Bronchial epithelial cell (primary cell): ENCODE data around the gene FABP3. TPM values are rescaled to one million over a fixed set of nuclear protein-coding genes. Genes with fewer than 3 reads are reported as not detected.

Experiments
- DNase-seq: peaks from one replicate; pipeline ENCODE4 v3.0.0-alpha.2; 2010; ENCODE audit warnings: low read depth
- FAIRE-seq: peaks from 2 replicates; lab custom pipeline; 2011; peaks lifted over from hg19 to GRCh38; lab: Jason Lieb, UNC
- H3K27me3 ChIP-seq: 2 replicates; pipeline ENCODE4 v1.5.1; 2011; ENCODE audit warnings: low read length; ENCODE audit not compliant: control insufficient read depth, insufficient read depth
- H3K36me3 ChIP-seq: 2 replicates; pipeline ENCODE4 v1.5.1; 2011; ENCODE audit warnings: low read length; ENCODE audit not compliant: control insufficient read depth, insufficient read depth
- H3K4me3 ChIP-seq: 2 replicates; pipeline ENCODE4 v1.5.1; 2011; ENCODE audit warnings: mild to moderate bottlenecking, low read depth, low read length, control low read depth
- total RNA-seq: library from RNA; depleted of rRNA; stranded (reverse); fragments of >200 nt; gene quantifications from 2 replicates; pipeline ENCODE4 v1.2.1, GENCODE V29; 2014
- TF ChIP-seq, protein P1 (sequence below): IDR thresholded peaks from 2 replicates; pipeline ENCODE4 v1.5.1; 2011; ENCODE audit warnings: mild to moderate bottlenecking, moderate library complexity, low read length, control low read depth, inconsistent platforms; ENCODE audit not compliant: insufficient read depth, severe bottlenecking

Gene FABP3
- total RNA-seq, 1 donor from 2014 or later, result 0.79 TPM

DNA sequence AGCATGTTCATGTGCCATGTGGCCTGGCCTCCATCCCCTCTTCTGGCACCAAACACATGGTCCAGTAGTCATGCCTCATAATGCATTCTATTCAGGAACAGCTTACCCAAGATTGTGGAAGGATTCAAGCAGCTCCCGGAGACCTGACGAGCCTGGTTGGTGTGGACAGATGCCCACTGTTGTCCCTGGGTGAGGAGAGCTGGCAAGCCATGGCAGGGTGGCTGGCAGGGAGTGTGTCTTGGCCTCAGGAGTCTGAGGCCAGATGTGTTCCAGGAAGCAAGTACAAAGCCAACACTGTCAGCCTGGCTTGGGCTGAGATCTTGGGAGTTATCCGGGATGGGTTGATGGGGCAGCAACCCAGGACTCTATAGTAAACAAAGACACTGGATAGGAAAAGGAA is 7.3 kb upstream of the FABP3 start:
- FAIRE-seq (peak; percentile 55), DNase-seq (no peak)
- no peaks in the 10 kb centered on the region for H3K27me3 ChIP-seq
- no peaks in the 10 kb centered on the region for H3K36me3 ChIP-seq
- TF ChIP-seq, protein P1, sequence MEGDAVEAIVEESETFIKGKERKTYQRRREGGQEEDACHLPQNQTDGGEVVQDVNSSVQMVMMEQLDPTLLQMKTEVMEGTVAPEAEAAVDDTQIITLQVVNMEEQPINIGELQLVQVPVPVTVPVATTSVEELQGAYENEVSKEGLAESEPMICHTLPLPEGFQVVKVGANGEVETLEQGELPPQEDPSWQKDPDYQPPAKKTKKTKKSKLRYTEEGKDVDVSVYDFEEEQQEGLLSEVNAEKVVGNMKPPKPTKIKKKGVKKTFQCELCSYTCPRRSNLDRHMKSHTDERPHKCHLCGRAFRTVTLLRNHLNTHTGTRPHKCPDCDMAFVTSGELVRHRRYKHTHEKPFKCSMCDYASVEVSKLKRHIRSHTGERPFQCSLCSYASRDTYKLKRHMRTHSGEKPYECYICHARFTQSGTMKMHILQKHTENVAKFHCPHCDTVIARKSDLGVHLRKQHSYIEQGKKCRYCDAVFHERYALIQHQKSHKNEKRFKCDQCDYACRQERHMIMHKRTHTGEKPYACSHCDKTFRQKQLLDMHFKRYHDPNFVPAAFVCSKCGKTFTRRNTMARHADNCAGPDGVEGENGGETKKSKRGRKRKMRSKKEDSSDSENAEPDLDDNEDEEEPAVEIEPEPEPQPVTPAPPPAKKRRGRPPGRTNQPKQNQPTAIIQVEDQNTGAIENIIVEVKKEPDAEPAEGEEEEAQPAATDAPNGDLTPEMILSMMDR, result no peak
- H3K4me3 ChIP-seq, result no peak overlapping the region

DNA sequence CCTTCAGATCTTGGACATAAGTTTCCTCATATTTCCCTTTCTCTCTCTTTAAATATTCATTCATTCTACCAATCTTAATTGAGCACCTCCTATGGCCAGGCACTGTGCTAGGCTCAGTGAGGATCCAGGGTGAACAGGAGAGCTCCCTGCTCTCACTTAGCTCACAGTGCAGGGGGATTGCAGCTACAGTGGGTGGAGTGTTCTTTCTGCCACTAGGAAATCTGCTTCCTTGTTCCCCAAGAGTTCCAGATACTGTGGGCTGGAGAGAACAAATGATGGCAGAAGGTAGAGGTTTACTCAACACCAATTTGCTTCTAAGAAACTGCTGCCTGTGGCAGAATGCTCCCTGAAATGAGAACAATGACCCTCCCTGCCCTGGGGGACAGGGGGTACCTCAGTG is 5.1 kb upstream of the FABP3 start:
- Histone ChIP-seq H3K27me3 (no peaks in the 10 kb centered on the region), H3K4me3 (no peak overlapping the region), H3K36me3 (no peaks in the 10 kb centered on the region)
- no peak for DNase-seq
- peak; percentile 7 for FAIRE-seq
- TF ChIP-seq, protein P1, result no peak

DNA sequence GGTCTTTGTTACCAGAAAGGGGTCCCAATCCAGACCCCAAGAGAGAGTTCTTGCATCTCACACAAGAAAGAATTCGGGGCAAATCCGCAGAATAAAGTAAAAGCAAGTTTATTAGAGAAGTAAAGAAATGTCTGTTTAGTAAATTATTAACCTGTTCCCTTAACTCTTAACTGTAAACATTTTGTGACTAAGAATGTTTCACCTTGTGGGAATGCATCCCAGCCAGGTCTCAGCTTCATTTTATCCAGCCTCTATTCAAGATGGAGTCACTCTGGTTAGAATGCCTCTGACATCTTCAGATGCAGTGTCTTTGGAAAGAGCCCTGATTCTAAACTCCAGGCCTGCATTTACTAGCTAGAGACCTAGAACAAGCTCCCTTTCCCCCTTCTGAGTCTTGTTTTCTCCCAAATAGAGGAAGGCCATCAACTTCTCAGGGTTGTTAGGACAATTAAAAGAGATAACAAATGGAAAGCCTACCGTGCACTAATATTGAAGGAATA is 4.5 kb upstream of the FABP3 start:
- Histone ChIP-seq H3K36me3 (no peaks in the 10 kb centered on the region), H3K27me3 (no peaks in the 10 kb centered on the region), H3K4me3 (no peak overlapping the region)
- FAIRE-seq (no peak), DNase-seq (no peak)
- TF ChIP-seq, protein P1, result no peak

DNA sequence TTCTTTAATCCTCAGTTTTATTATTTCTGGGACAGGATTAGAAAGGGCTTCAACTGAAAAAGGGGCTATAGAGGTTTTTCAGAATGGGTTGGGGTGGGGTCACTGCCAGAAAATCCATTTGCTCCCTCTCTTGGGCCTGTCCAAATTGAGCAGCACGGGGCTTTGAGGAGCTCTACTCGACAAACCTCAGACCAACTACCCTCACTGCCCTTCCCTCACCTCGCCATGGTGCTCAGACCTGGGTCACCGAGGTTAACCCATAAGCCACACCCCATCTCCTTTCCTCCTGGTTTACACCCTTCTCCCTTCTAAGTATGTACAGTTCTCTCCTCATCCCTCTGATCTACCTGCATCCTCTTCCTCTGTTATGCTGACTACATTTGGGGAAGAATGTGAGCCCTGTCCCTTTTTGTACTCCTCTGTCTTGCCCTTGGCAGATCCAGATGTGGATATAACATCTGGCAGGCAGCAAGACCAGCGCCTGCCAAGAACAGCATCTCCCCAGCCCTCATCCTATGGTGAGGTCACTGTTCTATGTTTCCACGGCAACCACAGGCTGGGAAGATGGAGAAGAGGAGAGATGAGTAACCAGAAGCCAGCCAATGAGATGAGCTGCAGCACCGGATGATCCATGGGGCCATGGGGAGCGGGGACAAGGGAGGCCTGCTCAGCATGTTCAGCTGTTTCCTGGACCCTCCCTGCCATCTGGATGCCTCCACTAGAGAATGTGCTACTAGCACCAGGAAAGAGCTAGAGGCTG is 3.7 kb upstream of the FABP3 start:
- TF ChIP-seq, protein P1, result no peak
- H3K4me3 ChIP-seq, result no peak overlapping the region
- no peaks in the 10 kb centered on the region for H3K36me3 ChIP-seq
- DNase-seq (peak; percentile 59), FAIRE-seq (no peak)
- H3K27me3 ChIP-seq, result no peaks in the 10 kb centered on the region

DNA sequence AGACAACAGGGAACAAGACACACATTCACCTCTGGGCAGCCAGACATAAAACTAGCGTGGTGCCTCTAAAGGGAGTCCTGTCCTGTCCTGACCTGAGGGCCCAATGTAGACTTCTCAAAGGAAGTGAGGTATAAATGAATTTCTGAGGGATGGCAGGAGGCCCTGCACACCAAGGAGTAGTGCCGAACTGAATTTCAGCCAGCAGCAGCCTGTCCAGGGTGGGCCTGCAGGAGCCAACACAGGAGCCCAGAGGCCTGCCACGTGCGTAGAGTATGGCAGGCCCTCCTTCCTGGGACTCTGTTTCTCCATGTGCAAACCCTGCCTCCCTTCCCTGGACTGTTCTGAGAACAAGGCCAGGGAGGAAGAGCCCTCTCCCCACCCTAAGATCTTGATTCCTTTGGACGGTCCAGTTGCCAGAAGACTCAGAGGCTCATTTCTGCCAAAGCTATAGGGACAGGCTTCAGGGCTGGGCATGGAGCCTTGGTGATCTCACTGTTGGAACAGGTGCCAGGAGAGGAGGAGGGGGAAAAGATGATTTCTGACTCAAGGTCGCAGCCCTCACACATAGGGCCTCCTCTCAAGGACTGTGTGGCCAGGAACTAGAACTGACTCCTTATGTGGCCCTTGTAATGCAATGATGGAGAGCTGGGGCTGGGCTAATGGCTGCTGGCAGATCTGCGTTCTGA is 1.8 kb upstream of the FABP3 start:
- TF ChIP-seq, protein P1, result no peak
- Histone ChIP-seq H3K4me3 (no peak overlapping the region), H3K36me3 (no peaks in the 10 kb centered on the region), H3K27me3 (no peaks in the 10 kb centered on the region)
- FAIRE-seq (no peak), DNase-seq (no peak)
